ENCODE data around the gene RIF1.

RIF1 gene

DNA sequence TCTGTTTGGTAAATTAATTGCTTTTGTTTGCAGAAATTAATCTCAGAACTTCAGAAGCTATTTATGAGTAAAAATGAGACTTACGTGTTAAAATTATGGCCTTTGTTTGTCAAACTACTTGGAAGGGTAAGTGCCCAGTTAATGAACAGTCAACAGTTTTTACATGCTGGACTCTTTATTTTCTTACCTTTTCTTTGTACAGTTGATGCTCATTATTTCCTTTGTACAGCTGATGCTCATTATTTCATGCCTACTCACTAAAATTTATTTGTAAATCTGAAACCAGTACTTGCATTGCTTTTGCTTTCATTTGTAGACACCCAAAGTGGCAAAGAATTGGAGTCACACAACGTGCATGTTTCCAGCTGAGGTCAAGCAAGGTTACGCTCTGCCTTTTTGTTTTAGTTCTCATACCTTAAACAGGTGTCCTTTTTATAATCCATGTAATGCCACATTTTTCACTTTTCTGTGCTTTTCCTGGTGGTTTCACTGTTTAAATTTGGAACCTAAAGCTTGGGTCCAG lies 13.3 kb downstream of the RIF1 start:
- DNase-seq (ENCODE audit: low read depth, low spot score): no peak

DNA sequence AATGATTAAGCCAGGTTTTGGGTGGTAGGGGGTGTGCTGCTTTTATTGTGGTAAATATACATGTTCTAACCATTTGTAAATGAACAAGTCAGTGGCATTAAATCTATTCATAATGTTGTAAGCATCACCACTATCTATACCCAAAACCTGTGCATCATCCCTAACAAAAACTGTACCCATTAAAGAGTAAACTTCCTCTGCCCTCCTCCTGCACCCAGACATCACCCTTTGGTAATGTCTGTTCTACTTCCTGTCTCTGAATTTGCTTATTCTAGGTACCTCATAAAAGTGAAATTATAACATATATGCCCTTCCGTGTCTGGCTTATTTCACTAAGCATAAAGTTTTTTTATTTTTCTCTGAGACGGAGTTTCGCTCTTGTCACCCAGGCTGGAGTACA lies 14.1 kb downstream of the RIF1 start:
- no peak for DNase-seq (ENCODE audit: low read depth, low spot score)

GRCh38 chr2:151437630-151438029 lies 27.9 kb downstream of the RIF1 start:
- no peak for DNase-seq (ENCODE audit: low read depth, low spot score)

DNA sequence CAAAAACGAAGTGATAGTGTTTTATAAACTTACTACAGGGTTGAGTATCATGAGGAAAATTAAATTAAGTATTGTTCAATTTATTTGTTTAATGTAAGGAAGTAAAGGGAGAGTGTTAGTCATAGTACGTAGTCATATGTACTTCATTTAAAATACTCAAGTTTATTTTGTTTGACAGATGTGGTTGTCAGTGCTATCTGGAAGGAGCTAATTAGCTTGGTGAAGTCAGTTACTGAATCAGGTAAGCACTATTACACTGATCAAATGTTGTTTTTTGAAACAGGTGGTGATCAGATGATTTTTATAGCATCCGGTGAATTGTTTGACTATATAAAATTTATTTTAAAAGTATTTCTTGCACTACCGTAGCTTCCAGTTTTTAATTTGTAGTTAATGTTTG lies 28.8 kb downstream of the RIF1 start:
- no peak for DNase-seq (ENCODE audit: low read depth, low spot score)

DNA sequence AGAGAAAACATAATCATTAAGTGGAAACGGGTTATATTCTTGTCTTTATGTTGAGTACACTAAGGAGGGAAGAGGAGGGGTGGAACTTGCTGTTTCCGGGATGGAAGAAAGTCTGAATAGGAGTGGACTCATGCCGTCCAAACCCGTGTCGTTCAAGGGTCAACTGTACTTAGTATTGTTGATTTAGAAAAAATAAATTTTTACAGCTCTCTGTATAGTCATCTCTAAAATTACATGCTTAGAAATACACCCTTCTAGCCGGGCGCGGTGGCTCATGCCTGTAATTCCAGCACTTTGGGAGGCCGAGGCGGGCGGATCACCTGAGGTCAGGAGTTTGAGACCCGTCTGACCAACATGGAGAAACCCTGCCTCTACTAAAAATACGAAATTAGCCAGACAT lies 29.4 kb downstream of the RIF1 start:
- no peak for DNase-seq (ENCODE audit: low read depth, low spot score)

GRCh38 chr2:151459358-151459757 lies 49.7 kb downstream of the RIF1 start:
- DNase-seq (ENCODE audit: low read depth, low spot score): no peak

- no peak for DNase-seq (ENCODE audit: low read depth, low spot score)
Measured at GRCh38 chr2:151465771-151466170, 56.1 kb downstream of the RIF1 start.

DNA sequence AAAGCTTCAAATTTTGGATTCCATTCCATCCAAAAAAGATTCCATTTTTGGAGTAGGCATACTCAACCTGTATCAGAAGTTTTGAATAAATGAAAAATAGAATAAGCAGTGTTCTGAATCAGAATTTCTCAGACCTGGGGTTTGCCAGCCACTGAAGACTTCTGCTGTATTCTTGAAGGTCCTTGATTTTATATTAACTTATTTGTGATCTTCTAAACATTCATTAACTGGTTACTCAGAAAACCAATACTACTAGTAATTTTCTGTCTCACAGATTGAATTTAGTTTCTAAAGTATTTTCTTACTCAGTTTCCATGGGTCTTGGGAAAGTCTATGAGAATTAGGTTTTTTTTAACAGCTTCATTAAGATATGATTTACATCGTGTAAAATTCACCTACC lies 60.9 kb downstream of the RIF1 start:
- DNase-seq (ENCODE audit: low read depth, low spot score): no peak

DNA sequence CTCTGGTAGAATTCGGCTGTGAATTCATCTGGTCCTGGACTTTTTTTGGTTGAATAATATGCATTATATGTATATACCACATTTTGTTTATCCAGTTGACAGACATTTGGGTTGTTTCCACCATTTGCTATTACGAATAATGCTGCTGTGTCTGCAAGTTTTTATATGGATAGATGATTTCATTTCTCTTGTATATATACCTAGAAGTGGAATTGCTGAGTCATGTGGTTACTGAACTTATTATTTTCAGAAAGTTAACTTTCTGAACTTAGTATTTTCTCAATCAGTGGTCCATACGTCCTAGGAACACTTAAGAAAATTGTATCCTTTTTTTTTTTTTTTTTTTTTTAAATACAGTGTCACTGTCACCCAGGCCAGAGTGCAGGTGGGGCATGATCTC lies 63.3 kb downstream of the RIF1 start:
- no peak for DNase-seq (ENCODE audit: low read depth, low spot score)

DNA sequence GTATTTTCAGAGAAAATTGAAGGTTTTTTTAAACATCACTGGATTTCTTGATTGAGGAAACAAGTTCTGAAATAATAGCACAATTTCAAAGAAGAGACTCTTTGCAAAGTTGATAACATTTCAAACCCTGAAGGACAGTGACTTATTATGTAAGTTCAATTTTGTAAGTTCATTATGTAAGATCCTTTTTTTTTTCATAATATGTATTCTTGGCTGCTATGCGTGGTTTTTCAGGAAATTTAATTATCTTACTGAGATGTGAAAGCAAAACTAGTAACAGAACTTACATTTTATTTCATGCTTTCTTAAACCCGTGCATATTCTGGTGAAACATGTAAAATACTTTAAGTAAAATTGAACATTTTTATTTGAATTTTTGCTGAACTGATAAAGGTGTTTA lies 65.4 kb downstream of the RIF1 start:
- DNase-seq (ENCODE audit: low read depth, low spot score): no peak

DNA sequence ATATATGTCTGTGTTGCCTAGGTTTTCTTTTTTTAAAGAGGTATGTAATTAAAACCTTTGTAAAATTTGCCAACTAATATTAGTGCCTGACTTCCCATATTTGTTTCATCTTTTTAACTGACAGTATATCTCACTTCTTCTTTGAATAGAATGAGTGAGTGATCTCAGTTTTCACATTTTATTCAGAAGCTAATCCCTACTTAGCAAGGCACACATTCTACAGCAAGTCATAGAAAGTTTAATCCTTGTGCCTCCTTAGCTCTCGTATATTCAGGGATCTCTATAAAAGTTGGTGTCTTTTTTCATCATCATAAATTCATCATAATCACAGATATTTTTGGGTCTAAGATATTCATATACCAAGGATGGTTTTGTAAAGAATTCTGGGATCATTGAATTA lies 66.6 kb downstream of the RIF1 start:
- DNase-seq (ENCODE audit: low read depth, low spot score): no peak

DNA sequence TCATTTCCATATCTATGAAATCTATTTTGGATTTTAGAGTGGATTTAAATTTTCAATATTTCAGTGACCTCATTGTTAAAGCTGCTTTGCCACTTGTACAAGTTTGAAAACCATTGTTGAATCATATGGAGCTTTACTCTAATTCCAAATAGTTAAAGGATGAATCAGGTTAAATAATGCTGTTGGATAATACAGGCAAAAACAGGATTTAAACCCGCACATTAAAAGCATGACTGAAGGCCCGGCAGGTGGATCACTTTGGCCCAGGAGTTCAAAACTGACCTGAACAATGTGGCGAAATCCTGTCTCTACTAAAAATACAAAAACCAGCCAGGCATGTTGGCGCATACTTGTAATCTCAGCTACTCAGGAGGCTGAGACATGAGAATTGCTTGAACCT lies 68.3 kb downstream of the RIF1 start:
- DNase-seq (ENCODE audit: low read depth, low spot score): no peak

GRCh38 chr2:151481744-151482143 lies 72.0 kb downstream of the RIF1 start:
- no peak for DNase-seq (ENCODE audit: low read depth, low spot score)

- no peak for DNase-seq (ENCODE audit: low read depth, low spot score)
Measured at GRCh38 chr2:151482171-151482725, 72.5 kb downstream of the RIF1 start.

GRCh38 chr2:151483546-151483945 lies 73.8 kb downstream of the RIF1 start:
- DNase-seq (ENCODE audit: low read depth, low spot score): no peak

DNA sequence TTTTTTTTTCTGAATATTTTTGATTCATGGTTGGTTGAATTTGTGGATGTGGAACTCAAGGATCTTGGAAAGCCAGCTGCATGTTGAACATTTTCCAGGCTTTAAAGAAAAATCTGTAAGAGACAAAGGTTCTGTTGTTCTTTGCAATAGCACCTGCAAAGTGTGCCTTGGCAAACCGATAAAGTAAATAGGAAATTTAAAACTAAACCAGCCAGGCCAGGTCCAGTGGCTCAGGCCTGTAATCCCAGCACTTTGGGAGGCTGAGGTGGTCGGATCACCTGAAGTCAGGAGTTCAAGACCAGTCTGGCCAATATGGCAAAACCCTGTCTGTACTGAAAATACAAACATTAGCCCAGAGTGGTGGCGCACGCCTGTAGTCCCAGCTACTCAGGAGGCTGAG lies 74.4 kb downstream of the RIF1 start:
- no peak for DNase-seq (ENCODE audit: low read depth, low spot score)

DNA sequence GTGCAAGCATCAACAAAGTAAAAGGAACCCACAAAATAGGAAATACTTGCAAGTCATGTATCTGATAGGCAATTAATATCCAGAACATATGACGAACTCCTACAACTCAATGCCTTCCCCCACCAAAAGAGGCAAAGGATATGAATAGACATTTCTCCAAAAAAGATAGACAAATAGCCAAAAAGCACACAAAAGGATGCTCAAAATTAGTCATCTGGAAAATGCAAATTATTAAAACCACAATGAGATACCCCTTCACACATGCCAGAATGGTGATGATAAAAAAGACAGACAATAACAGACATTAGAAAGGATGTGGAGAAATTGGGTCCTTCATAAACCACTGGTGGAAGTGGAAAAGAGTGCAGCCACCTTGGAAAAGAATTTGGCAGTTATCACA lies 76.4 kb downstream of the RIF1 start:
- no peak for DNase-seq (ENCODE audit: low read depth, low spot score)

DNA sequence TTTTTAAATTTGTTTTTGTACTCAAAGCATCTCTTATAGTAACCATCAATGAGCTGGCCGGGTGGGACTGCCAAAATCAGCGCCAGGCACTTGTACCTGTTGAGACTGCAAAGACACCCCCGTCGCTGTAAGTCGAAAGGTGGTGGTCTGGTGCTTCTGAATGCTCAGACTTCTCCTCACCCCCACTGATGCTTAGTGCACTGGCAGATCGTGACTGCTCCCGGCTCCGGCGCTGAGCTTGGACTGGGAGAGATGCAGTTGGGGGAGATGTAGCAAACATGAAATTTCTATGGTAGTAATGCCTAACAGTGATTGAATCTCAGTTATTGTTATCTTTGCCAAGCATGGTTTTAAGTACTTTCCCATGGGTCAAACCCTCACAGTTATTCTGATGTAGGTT lies 80.6 kb downstream of the RIF1 start:
- DNase-seq (ENCODE audit: low read depth, low spot score): no peak

GRCh38 chr2:151491496-151491895 lies 81.8 kb downstream of the RIF1 start:
- DNase-seq (ENCODE audit: low read depth, low spot score): no peak

- no peak for DNase-seq (ENCODE audit: low read depth, low spot score)
Measured at GRCh38 chr2:151498178-151498577, 88.5 kb downstream of the RIF1 start.

- DNase-seq (ENCODE audit: low read depth, low spot score): no peak
Measured at GRCh38 chr2:151506170-151506569, 96.5 kb downstream of the RIF1 start.

- no peak for DNase-seq (ENCODE audit: low read depth, low spot score)
Measured at GRCh38 chr2:151508519-151508918, 98.8 kb downstream of the RIF1 start.

GRCh38 chr2:151518802-151519201 lies 109.1 kb downstream of the RIF1 start:
- DNase-seq (ENCODE audit: low read depth, low spot score): no peak

GRCh38 chr2:151520976-151521375 lies 111.3 kb downstream of the RIF1 start:
- DNase-seq (ENCODE audit: low read depth, low spot score): no peak
